Ureter (tissue), 1 donor: ENCODE measurements around the gene SECTM1. TPM values are rescaled to one million over a fixed set of nuclear protein-coding genes. Genes with fewer than 3 reads are reported as not detected.
"Not testable (repeated sequence)": the region's sequence is repeated elsewhere in the genome, so short reads cannot be mapped to it uniquely, and the experiment has no call there.

Source experiments
- DNase-seq: peaks from one replicate; pipeline ENCODE4 v3.0.0-alpha.2; 2020; ENCODE audit warnings: low spot score
- total RNA-seq: library from RNA; stranded (reverse); gene quantifications from one replicate; pipeline ENCODE4 v1.2.4, GENCODE V29; 2023
- donor health status: DM: yes; HTN: yes; CAD: no.

SECTM1 gene
- total RNA-seq, 1 donor from 2014 or later = 12.6 TPM

DNA sequence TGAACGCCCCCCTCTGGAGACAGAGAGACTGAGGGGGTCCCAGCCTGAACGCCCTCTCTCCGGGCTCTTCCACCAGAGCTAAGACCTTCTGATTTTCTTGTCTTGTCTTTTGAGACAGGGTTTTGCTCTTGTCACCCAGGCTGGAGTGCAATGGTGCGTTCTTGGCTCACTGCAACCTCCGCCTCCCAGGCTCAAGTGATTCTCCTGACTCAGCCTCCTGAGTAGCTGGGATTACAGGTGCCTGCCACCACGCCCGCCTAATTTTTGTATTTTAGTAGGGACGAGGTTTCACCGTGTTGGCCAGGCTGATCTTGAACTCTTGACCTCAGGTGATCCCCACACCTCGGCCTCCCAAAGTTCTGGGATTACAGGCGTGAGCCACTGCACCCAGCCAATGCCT is 14.4 kb upstream of the SECTM1 start:
- DNase-seq = not testable (repeated sequence)

DNA sequence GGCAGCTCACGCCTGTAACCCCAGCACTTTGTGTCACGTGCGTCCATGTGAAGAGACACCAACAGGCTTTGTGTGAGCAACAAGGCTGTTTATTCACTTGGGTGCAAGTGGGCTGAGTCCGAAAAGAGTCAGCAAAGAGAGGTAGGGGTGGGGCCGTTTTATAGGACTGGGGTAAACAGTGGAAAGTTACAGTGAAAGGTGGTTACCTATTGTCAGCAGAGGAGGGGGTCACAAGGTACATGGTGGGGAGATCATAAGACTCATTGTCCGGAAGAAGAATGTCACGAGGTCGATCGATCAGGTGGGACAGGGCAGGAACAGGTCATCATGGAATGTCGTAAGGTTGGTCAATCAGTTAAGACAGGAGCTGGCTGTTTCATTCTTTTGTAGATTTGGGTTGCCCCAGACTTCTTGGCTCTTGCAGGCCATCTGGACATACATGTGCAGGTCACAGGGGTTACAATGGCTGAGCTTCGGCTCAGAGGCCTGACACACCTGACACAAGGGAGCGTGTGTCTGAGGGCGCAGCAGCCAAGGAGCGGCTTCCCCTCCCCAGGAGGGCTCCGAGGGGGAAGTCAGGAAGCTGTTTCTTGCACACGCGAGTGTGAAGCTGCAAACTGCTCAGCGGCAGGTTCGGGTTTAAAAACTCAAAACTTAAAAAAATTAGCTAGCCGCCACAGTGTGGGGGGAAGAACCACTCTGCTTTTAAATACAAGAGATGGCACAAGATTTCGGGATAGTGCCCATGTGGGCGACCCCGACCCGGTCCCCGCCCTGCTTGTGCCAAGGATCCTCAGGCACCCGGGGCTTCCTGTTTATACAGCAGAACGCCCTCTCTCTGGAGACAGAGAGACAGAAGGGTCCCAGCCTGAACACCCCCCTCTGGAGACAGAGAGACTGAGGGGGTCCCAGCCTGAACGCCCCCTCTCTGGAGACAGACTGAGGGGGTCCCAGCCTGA is 13.1 kb upstream of the SECTM1 start:
- DNase-seq = no peak

DNA sequence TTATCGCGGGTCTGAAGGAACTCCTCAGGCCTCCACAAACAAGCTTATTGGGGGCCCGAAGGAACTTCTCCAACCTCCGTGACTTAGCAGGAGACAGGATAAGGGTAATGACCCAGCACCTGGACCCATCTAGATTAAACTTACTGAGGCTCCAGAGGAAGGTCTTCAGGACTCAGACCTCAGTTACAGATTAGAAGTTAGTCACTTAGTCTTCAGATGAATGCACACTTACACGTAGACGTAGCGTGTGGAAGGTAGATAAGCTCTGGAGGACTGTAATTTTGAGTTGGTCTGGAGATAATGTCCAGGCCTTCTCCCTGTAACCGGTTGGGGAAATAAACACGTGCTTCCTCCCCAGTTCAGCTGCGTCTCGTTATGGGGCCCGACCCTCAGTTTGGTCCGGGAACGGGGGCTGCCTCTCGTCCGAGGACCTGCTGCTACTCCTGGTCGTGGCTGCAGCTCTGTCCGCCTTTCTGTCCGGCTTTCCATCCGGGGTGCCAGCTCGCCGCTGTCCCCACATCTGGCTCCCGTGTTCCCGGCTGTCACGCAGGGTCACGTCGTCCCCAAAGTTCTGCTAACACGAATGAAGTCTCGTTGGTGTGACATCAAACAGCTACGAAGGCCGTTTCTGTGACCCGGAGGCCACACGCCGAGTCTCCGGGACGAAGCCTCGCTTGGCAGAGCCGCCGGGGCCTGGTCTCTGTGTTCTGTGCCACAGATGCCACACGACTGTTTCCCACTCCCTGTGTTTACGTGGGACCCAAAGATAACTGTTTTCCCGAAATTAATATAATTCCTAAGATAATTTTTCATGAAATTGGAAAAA is 11.8 kb upstream of the SECTM1 start:
- DNase-seq = no peak

DNA sequence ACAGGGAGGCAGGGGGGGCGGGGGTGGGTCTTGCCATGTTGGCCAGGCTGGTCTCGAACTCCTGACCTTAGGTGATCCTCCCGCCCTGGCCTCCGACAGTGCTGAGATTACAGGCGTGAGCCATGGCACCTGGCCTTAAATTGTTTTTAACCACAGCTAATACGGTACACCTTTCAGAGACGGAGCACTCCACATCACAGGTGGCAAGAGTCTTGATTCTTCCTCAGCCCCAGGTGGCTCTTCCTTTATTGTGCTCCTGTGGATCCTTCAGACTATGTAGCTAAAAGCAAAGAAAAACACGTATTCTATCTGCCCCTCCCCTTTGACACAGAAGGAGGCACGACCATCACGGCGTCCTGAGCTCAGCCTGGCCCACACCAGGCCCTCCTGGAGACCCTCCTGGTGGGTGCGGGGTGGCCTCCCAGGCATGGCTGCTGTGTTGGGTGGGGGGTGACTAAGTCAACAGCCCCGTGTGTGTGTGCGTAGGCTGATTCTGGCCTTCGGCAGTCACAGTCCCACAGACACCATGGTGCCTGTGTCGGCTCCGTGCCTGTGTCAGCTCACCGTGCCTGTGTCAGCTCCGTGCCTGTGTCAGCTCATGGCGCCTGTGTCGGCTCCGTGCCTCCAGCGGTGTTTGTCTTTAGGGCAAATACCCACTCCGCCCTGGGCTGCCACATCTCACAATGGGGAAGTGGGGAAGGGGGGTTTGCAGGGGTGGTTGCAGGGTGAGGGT is 10.8 kb upstream of the SECTM1 start:
- no peak for DNase-seq

GRCh38 chr17:82343560-82343959 is 10.0 kb upstream of the SECTM1 start:
- no peak for DNase-seq

DNA sequence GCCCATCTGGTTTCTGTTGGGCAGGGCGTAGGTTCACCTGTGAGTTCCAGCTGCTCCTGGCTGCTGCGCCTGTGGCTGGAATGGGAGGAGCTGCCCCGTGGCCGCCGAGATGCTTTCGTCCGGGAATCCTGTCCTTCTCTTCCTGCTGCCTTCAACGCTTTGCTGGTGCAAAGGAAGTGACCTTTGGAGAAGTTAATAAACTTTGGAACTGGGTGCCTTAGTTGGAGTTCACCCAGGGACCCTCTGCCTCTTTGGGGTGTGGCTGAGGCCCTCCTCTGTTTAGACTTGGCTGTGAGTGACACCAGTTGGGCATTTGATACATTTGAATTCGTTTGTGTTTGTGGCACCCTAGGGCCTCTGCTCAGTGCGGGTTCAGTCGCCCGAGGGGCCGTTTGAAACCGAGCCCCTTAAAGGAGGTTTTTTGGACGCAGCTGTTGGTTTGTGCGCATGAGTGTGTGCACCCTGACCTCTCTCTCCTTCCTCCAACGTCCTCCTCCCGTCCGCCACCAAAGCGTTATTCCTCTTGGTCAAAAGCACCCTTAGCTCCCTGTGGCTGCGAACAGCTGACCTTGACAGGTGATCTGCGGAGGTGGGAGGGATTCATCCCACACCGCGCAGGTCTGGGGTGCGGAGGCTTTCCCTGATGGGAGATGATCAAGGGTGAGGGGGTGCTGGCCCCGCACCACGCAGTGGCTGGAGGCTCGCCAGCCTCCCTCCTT is 9.0 kb upstream of the SECTM1 start:
- DNase-seq = no peak

DNA sequence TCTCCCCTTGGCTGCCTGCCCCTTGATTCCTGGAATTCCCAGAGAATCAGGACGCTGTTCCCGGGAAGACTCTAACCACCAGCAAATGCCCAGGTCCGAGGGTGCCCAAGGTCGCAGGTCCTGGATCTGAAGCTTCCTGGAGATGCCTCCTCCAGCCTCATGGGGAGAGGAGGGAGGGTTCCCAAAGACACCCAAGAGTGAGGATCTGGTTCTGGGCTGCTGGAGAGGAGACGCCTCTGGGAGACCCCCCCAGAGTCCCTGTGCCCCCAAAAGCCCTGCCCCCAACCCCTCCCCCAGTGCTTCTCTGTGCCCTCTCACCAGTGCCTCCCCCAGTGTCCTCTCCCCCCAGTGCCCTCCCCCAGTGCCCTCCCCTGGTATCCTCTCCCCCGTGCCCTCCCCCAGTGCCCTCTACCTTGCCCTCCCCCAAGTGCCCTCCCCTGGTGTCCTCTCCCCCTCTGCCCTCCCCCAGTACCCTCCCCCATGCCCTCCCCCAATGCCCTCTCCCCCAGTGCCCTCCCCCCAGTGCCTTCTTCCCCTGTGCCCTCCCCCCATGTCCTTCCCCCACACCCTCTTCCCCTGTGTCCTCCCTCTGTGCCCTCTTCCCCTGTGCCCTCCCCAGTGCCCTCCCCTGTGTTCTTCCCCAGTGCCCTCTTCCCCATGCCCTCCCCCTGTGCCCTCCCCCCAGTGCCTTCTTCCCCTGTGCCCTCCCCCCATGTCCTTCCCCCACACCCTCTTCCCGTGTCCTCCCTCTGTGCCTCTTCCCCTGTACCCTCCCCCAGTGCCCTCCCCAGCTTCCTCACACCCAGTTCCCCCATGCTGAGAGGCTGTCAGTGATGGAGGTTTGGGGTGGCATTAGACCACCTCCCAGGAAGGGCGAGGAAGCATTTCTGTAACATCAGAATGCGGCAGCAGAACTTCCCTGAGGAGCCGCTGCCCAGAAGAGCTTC is 6.3 kb upstream of the SECTM1 start:
- no peak for DNase-seq

- DNase-seq = no peak
Observed at GRCh38 chr17:82338858-82339633, 5.5 kb upstream of the SECTM1 start.

DNA sequence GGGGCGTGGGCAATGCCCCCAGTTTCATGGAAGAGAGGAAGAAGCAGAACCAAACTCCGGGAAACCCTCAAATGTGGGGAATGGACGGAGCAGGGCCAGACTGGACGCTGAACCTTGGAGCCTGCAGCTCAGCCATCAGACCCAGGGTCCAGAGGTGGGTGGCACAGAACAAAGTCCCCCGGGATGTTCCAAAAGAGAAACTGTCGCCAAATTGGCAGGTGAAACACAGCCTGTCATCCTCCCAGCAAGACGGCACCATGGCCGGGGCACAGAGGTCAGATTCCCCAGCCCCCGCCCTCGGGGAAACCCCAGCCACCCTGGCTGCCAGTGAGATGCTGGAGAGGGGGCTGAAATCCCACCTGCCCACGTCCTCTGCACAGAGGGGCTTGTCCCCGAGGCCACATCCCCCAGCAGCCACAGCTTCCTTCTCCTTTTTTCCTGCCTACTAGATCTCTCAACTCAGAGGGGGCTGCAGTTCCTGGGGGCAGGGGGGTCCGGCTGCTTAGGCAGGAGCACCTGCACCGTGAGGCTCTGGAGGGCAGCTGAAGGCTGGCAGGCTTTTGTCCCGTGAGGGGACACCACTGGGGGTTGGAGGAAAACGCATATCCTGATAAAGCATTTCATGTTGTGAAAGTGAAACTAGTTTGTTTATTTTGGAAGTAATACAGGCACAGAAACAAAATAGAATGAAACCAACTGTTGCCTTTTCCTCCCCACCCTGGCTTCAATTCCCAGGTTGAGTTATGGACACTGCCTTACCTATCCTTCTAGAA is 1.2 kb upstream of the SECTM1 start:
- DNase-seq = no peak

DNA sequence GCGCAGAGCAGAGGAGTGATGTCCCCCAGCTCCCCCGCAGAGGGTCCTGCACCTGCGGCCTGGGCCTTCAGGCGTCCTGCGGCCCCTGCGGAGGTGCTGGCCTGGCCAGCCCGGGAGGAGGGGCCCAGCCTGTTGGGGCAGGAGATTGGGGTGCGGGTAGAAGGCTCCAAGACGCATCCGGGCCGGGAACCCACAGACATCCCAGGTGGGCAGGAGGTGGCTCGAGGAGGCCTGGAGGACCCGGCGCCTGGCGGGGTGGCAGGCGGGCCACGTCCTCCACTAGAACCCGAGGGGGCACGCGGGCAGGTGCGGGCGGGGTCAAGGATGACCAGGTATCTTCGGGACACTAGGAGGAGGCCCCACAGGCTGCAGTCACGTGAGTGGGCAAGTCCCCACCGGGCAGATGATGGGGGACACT is 647 bp upstream of the SECTM1 start:
- DNase-seq = no peak

GRCh38 chr17:82332669-82333278 is 792 bp downstream of the SECTM1 start:
- DNase-seq = no peak

GRCh38 chr17:82331345-82331939 is 2.1 kb downstream of the SECTM1 start:
- DNase-seq = no peak

GRCh38 chr17:82330322-82331239 is 3.0 kb downstream of the SECTM1 start:
- DNase-seq = no peak

DNA sequence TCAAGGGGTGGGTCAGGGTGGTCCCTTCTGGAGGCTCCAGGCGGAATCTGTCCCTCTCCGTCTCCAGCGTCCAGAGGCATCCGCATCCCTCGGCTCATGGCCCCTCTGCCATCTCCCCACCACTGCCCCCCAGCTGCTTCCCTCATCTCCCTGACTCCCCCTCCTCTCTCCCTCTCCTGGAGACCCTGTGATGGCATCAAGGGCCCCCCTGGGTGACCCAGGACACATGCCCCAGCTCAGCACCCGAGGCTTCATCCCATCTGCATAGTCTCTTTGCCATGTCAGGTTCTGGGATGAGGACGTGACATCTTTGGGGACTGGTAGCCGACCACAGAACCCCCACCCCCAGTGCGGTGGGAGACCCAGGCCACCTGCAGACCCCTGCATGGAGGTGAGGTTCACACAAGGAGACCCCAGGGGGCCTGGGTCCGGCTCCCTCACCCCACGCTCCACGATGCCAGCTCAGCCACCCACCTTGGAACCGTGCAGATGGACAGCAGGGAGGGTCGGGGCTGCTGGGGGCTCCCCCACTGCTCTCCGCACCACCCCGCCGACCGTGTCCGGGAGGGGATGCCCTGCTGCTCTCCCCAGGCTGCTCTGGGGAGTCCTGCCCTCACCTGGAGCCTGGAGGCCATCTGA is 3.8 kb downstream of the SECTM1 start:
- no peak for DNase-seq

DNA sequence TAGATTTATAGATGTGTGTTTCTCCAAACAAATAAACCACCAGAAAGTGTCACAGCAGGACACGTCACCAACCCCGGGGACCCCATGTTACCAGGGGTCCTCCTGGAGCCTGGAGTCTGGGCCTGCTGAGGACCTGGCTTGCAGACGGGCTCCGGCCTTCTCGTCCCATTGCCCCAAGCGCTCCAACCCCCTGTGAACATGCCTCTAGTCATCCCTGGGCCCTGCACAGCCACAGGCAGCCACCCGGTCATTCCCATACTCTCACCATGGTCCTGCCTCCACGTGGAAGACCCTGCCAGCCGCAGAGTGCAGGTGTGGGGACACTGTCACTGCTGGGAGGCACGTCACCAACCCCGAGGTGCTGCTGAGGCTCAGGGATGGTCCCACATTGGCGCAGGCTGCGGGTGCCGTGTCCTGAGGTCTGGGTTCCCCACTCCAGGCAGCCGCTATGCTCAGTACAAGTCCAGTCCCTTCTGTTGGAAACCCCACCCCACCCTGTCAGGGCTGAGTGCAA is 4.5 kb downstream of the SECTM1 start:
- DNase-seq = no peak
